H1 (cell line): ENCODE data around the gene SLC13A1. TPM values are rescaled to one million over a fixed set of nuclear protein-coding genes. Genes with fewer than 3 reads are reported as not detected.
A peak's percentile ranks its signal among the peaks of the same experiment; 100 is the strongest.

Experiments
- CTCF ChIA-PET: fragments of 300-600 bp; sonication (Branson Sonifier 250); formaldehyde crosslinking; loops from one replicate; lab custom pipeline; 2021; ENCODE audit not compliant: partially characterized antibody; lab: Charles Lee
- POLR2A ChIA-PET: fragments of 300-600 bp; sonication (Branson Sonifier 250); formaldehyde crosslinking; loops from one replicate; lab custom pipeline; 2021; ENCODE audit warnings: inconsistent platforms; ENCODE audit not compliant: partially characterized antibody; lab: Charles Lee
- DNase-seq, 2 experiments: peaks; one replicate each; pipeline versions ENCODE4 v3.0.0 to v3.0.0-alpha.2; 2010 to 2022; ENCODE audit warnings: low spot score in 2 of 2, low read depth in 1 of 2, mixed read lengths in 1 of 2
- FAIRE-seq: peaks from 2 replicates; lab custom pipeline; 2011; peaks lifted over from hg19 to GRCh38; lab: Jason Lieb, UNC
- H2AFZ ChIP-seq: 2 replicates; pipeline ENCODE4 v1.8.1; 2012; ENCODE audit warnings: low read length, inconsistent platforms
- H2AK5ac ChIP-seq: 2 replicates; pipeline ENCODE4 v1.6.1; 2013; ENCODE audit warnings: low read depth, low read length
- H2BK120ac ChIP-seq: replicated peaks from 2 replicates; pipeline ENCODE3; 2013; ENCODE audit warnings: low read depth, low read length, inconsistent platforms
- H2BK12ac ChIP-seq: 2 replicates; pipeline ENCODE4 v1.6.1; 2013; ENCODE audit warnings: low read depth, low read length
- H2BK15ac ChIP-seq: 2 replicates; pipeline ENCODE4 v1.6.1; 2013; ENCODE audit warnings: low read length
- H2BK20ac ChIP-seq: 2 replicates; pipeline ENCODE4 v1.6.1; 2013; ENCODE audit warnings: low read length
- H2BK5ac ChIP-seq: 2 replicates; pipeline ENCODE4 v1.6.1; 2013; ENCODE audit warnings: low read depth, low read length
- H3K14ac ChIP-seq: 2 replicates; pipeline ENCODE4 v1.6.1; 2013; ENCODE audit warnings: inconsistent platforms; ENCODE audit not compliant: insufficient read length
- H3K18ac ChIP-seq: 2 replicates; pipeline ENCODE4 v1.6.1; 2013; ENCODE audit warnings: low read length; ENCODE audit errors: extremely low read depth
- H3K23ac ChIP-seq: 2 replicates; pipeline ENCODE4 v1.6.1; 2013; ENCODE audit warnings: inconsistent platforms; ENCODE audit not compliant: insufficient read length
- H3K23me2 ChIP-seq: 2 replicates; pipeline ENCODE4 v1.6.1; 2013; ENCODE audit warnings: low read depth, low read length
- H3K27ac ChIP-seq: 2 replicates; pipeline ENCODE4 v1.6.1; 2011; ENCODE audit warnings: low read depth, low read length, inconsistent platforms
- H3K27me3 ChIP-seq, 4 experiments: replicated peaks in 1 of 4; 1 replicate in 1 of 4; 2 replicates in 3 of 4; pipeline versions ENCODE4 v1.6.1 to v1.8.1; 2011 to 2013; ENCODE audit warnings: low read length in 3 of 4, mild to moderate bottlenecking in 3 of 4, inconsistent platforms in 2 of 4, mixed read lengths in 2 of 4, moderate library complexity in 1 of 4; ENCODE audit not compliant: control insufficient read depth in 3 of 4, insufficient read depth in 3 of 4; ENCODE audit errors: extremely low read depth in 1 of 4
- H3K36me3 ChIP-seq, 4 experiments: 2 replicates each; pipeline versions ENCODE4 v1.6.1 to v1.8.1; 2011 to 2013; ENCODE audit warnings: mild to moderate bottlenecking in 4 of 4, low read length in 3 of 4, moderate library complexity in 2 of 4, control low read depth in 1 of 4, inconsistent platforms in 1 of 4; ENCODE audit not compliant: insufficient read depth in 4 of 4, control insufficient read depth in 2 of 4
- H3K4ac ChIP-seq: replicated peaks from 2 replicates; pipeline ENCODE3; 2013; ENCODE audit warnings: low read length, low read depth, mixed read lengths, inconsistent platforms; ENCODE audit not compliant: insufficient read length
- H3K4me1 ChIP-seq, 4 experiments: replicated peaks in 1 of 4; 1 replicate in 1 of 4; 2 replicates in 3 of 4; pipeline versions ENCODE4 v1.6.1 to v1.8.1; 2011 to 2013; ENCODE audit warnings: low read length in 3 of 4, inconsistent platforms in 2 of 4, mixed read lengths in 1 of 4; ENCODE audit not compliant: insufficient read depth in 4 of 4, control insufficient read depth in 3 of 4
- H3K4me2 ChIP-seq, 2 experiments: 2 replicates each; pipeline versions ENCODE4 v1.6.1 to v1.8.1; 2011 to 2013; ENCODE audit warnings: low read depth in 2 of 2, low read length in 2 of 2, control low read depth in 1 of 2, inconsistent platforms in 1 of 2, mild to moderate bottlenecking in 1 of 2; ENCODE audit not compliant: insufficient read depth in 1 of 2
- H3K4me3 ChIP-seq, 4 experiments: fragments of 200-600, 300-600 bp in 1 of 4; sonication (generic), shearing (Covaris generic), sonication (Bioruptor Twin) in 1 of 4; 2 replicates each; pipeline versions ENCODE4 v1.5.1 to v1.8.1; 2011 to 2016; ENCODE audit warnings: low read length in 4 of 4, low read depth in 3 of 4, control low read depth in 2 of 4, inconsistent platforms in 2 of 4, mild to moderate bottlenecking in 2 of 4, mixed read lengths in 1 of 4, moderate library complexity in 1 of 4; ENCODE audit not compliant: insufficient read depth in 2 of 4; ENCODE audit errors: extremely low read depth in 1 of 4
- H3K56ac ChIP-seq: replicated peaks from 2 replicates; pipeline ENCODE3; 2013; ENCODE audit warnings: low read depth, mild to moderate bottlenecking, mixed read lengths, low read length, inconsistent platforms; ENCODE audit not compliant: insufficient read length
- H3K79me1 ChIP-seq: 2 replicates; pipeline ENCODE4 v1.6.1; 2013; ENCODE audit warnings: low read depth, low read length, control low read depth
- H3K79me2 ChIP-seq, 2 experiments: 2 replicates each; pipeline versions ENCODE4 v1.6.1 to v1.8.1; 2012 to 2013; ENCODE audit warnings: low read length in 2 of 2, mild to moderate bottlenecking in 2 of 2, inconsistent platforms in 1 of 2; ENCODE audit not compliant: insufficient read depth in 2 of 2, control insufficient read depth in 1 of 2
- H3K9ac ChIP-seq, 4 experiments: replicated peaks in 1 of 4; 1 replicate in 1 of 4; 2 replicates in 3 of 4; pipeline versions ENCODE4 v1.6.1 to v1.8.1; 2011 to 2013; ENCODE audit warnings: low read depth in 3 of 4, low read length in 3 of 4, control low read depth in 2 of 4, mild to moderate bottlenecking in 2 of 4, moderate library complexity in 2 of 4, inconsistent platforms in 1 of 4; ENCODE audit errors: extremely low read depth in 1 of 4
- H3K9me3 ChIP-seq, 2 experiments: 2 replicates each; pipeline versions ENCODE4 v1.6.1 to v1.8.1; 2012 to 2013; ENCODE audit warnings: mild to moderate bottlenecking in 2 of 2, moderate library complexity in 2 of 2, control low read depth in 1 of 2, inconsistent platforms in 1 of 2, low read depth in 1 of 2, low read length in 1 of 2, mixed read lengths in 1 of 2; ENCODE audit not compliant: insufficient read depth in 2 of 2
- H4K20me1 ChIP-seq, 2 experiments: replicated peaks in 1 of 2; 2 replicates each; pipeline versions ENCODE3 to v1.8.1; 2011 to 2013; ENCODE audit warnings: inconsistent platforms in 2 of 2, low read length in 2 of 2, mild to moderate bottlenecking in 1 of 2; ENCODE audit not compliant: insufficient read depth in 2 of 2, control insufficient read depth in 1 of 2
- H4K5ac ChIP-seq: 2 replicates; pipeline ENCODE4 v1.6.1; 2013; ENCODE audit warnings: low read length, low read depth, mixed read lengths, inconsistent platforms; ENCODE audit not compliant: insufficient read length
- H4K8ac ChIP-seq: 2 replicates; pipeline ENCODE4 v1.8.0; 2013; ENCODE audit warnings: mild to moderate bottlenecking, moderate library complexity, low read length, inconsistent platforms; ENCODE audit not compliant: insufficient read depth; ENCODE audit errors: extremely low read depth
- H4K91ac ChIP-seq: replicated peaks from 2 replicates; pipeline ENCODE3; 2013; ENCODE audit warnings: low read length, mixed read lengths, inconsistent platforms; ENCODE audit not compliant: insufficient read length
- CEBPB ChIP-seq: IDR thresholded peaks from 2 replicates; pipeline ENCODE4 v1.6.1; 2012; ENCODE audit warnings: low read depth, low read length
- SIRT6 ChIP-seq: IDR thresholded peaks from one replicate; pipeline ENCODE4 v1.7.1; 2012; ENCODE audit warnings: low read length, inconsistent platforms
- WGBS, 2 experiments: shearing (Covaris generic) in 1 of 2; methylation state at CpG; one replicate each; pipeline versions ENCODE4 v1.1.6 to v1.1.7; 2013 to 2015; ENCODE audit warnings: low lambda C conversion rate in 2 of 2, mixed read lengths in 2 of 2, inconsistent platforms in 1 of 2, low coverage in 1 of 2, missing lambda C conversion rate in 1 of 2; ENCODE audit not compliant: insufficient replicate concordance in 2 of 2, insufficient coverage in 1 of 2, insufficient read length in 1 of 2; ENCODE audit errors: extremely low coverage in 1 of 2, missing lambda C conversion rate in 1 of 2; 5-methylcytosine and 5-hydroxymethylcytosine counted together
- polyA plus RNA-seq, 7 experiments: library from polyadenylated mRNA; depleted of rRNA in 3 of 7; stranded (reverse) in 5 of 7; unstranded in 2 of 7; fragments of >200 nt in 5 of 7; fragments of 200-250 nt in 2 of 7; gene quantifications; 1 replicate in 5 of 7; 2 replicates in 1 of 7; 4 replicates in 1 of 7; pipeline versions ENCODE4 v1.2.1 to v1.2.3, GENCODE V29; 2011 to 2013; ENCODE audit warnings: missing spikeins in 2 of 7, mixed read lengths in 2 of 7
- total RNA-seq: library from RNA; stranded (reverse); fragmentation: NEBNext Ultra II Directional; extraction: Animal tissue kit (Norgen Biotek cat#: 25700); gene quantifications from 2 replicates; pipeline ENCODE4 v1.2.1, GENCODE V29; 2021

SLC13A1 gene
- total and polyA plus RNA-seq, 2 of the 8 experiments (the other 6 are each of a cell fraction or from before 2014, with no cell fraction given), result not detected

DNA sequence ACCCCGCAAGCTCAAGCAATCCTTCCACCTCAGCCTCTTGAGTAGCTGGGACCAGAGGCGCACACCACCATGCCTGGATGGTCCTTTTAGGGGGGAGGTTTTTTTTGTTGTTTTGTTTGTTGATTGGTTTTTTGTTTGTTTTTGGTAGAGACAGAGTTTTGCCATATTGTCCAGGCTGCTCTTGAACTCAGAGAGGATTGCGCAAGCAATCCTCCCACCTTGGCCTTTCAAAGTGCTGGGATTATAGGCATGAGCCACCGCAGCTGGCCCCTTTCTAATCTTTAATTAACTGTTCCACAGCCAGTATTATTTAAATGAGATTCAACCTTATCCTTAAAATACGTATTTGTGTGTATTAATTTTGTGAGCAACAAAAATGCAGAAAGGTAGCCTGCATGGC is 65.8 kb downstream of the SLC13A1 start:
- Histone ChIP-seq H2BK20ac (no peak overlapping the region), H3K27me3 (no peaks in the 10 kb centered on the region), H3K56ac (no peak overlapping the region), H2AFZ (no peak overlapping the region), H4K20me1 (no peaks in the 10 kb centered on the region), H3K79me2 (no peaks in the 10 kb centered on the region), H3K4ac (no peak overlapping the region), H2AK5ac (no peak overlapping the region), H4K5ac (no peak overlapping the region), H2BK5ac (no peak overlapping the region), H2BK12ac (no peak overlapping the region), H3K4me1 (no peaks in the 10 kb centered on the region), H3K18ac (no peak overlapping the region), H3K4me2 (no peak overlapping the region), H3K14ac (no peak overlapping the region), H3K36me3 (no peaks in the 10 kb centered on the region), H2BK15ac (no peak overlapping the region), H3K27ac (no peak overlapping the region), H3K9ac (no peak overlapping the region), H3K79me1 (no peaks in the 10 kb centered on the region), H3K23ac (no peak overlapping the region), H4K91ac (no peak overlapping the region), H3K23me2 (no peaks in the 10 kb centered on the region), H3K9me3 (no peaks in the 10 kb centered on the region), H2BK120ac (no peak overlapping the region), H4K8ac (no peak overlapping the region), H3K4me3 (no peak overlapping the region)
- DNase-seq, result no peak
- 88% methylated on average over 5 of the region's 5 CpGs; no CpG with 5 or more reads in 1 of the 2 experiments for WGBS, 2 experiments
- no peak for FAIRE-seq
- ChIA-PET POLR2A (no interaction called here), CTCF (interaction anchor here (1.2 to 1.3 kb wide), 2 partner anchors 20 to 23 kb away, joined by 3 to 5 read pairs; no protein-coding TSS in a partner anchor)
- TF ChIP-seq SIRT6, result no peak
- TF ChIP-seq CEBPB, result peak; percentile 84
